SK-N-MC (cell line): ENCODE results near the gene NFAT5.

Experiments
- EZH2 ChIP-seq: fragments of 200-600 bp; sonication (generic); IDR thresholded peaks from one replicate; pipeline ENCODE4 v1.6.1; 2017; ENCODE audit warnings: antibody characterized with exemption
- FOXP2 ChIP-seq: optimal IDR thresholded peaks from 2 replicates; pipeline ENCODE3; 2011; ENCODE audit warnings: mild to moderate bottlenecking, moderate library complexity; ENCODE audit not compliant: insufficient read depth; ENCODE audit errors: extremely low read length, control extremely low read depth
- POLR2AphosphoS5 ChIP-seq: IDR thresholded peaks from 2 replicates; pipeline ENCODE4 v1.6.1; 2012; ENCODE audit warnings: mild to moderate bottlenecking, low read depth, low read length, borderline replicate concordance

DNA sequence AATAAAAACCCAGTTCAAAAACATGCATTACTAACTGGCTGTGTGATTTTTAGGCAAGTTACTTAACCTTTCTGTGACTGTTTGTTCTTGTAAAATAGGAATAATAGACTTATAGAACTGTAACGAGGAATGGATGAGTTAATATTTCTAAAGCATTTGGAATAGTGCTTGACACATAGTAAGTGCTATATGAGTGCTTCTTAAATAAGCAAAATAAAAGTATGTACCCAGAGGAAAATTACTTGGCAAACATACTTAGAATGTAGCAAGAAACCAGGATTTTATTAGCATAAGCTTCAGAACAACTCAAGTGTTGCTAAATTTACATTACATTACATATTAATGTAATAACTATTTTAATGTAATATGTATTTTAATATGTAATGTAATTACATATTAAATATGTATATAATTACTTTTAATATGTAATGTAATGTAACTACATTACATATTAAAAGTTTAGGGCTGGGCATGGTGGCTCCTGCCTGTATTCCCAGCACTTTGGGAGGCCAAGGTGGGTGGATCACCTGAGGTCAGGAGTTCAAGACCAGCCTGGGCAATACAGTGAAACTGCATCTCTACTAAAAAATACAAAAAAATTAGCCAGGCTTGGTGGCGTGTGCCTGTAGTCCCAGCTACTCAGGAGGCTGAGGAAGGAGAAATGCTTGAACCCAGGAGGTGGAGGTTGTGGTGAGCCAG is 14.2 kb downstream of the NFAT5 start:
- TF ChIP-seq EZH2 (no peak), POLR2AphosphoS5 (no peak), FOXP2 (no peak)
